GM12878 (cell line): ENCODE measurements around the gene CLMP. TPM values are rescaled to one million over a fixed set of nuclear protein-coding genes. Genes with fewer than 3 reads are reported as not detected.

Source experiments
- ATAC-seq: fragments of 200-7000 bp; cut with Tn5 transposase; 3 replicates; pipeline ENCODE4 v1.9.1; 2020; ENCODE audit warnings: mild to moderate bottlenecking, moderate library complexity
- BruUV-seq: library from RNA; stranded (reverse); fragments of 400-500 nt; replicated peaks from 2 replicates; lab custom pipeline; 2021; lab: Mats Ljungman, UMichigan
- CTCF ChIA-PET: fragments of 300-600 bp; sonication (Branson Sonifier 250); formaldehyde crosslinking; extraction: SDS; loops from one replicate; lab custom pipeline; 2021; ENCODE audit warnings: inconsistent platforms; lab: Yijun Ruan, JAX
- POLR2A ChIA-PET: fragments of 350-600 bp; formaldehyde crosslinking; extraction: SDS; loops from one replicate; lab custom pipeline; 2021; ENCODE audit warnings: inconsistent platforms; lab: Charles Lee
- RAD21 ChIA-PET: fragments of 300-600 bp; sonication (Branson Sonifier 250); formaldehyde crosslinking; loops from one replicate; lab custom pipeline; 2023; ENCODE audit warnings: antibody characterized with exemption; ENCODE audit not compliant: unreplicated experiment; lab: Charles Lee
- SMC1A ChIA-PET: fragments of 300-600 bp; sonication (Branson Sonifier 250); formaldehyde crosslinking; loops from one replicate; lab custom pipeline; 2023; ENCODE audit not compliant: unreplicated experiment, uncharacterized antibody; lab: Charles Lee
- DNase-seq: peaks from one replicate; pipeline ENCODE4 v3.0.0-alpha.2; 2011; ENCODE audit warnings: low read depth, low spot score
- FAIRE-seq: peaks from 3 replicates; lab custom pipeline; 2011; peaks lifted over from hg19 to GRCh38; lab: Jason Lieb, UNC
- H2AFZ ChIP-seq: 2 replicates; pipeline ENCODE4 v1.6.0; 2011; ENCODE audit warnings: low read depth, low read length, control low read depth; ENCODE audit not compliant: control insufficient read depth
- H3K27ac ChIP-seq: 2 replicates; pipeline ENCODE4 v1.5.1; 2011; ENCODE audit warnings: control low read depth; ENCODE audit not compliant: control insufficient read depth, insufficient read depth
- H3K27me3 ChIP-seq, 2 experiments: replicated peaks in 1 of 2; 2 replicates each; pipeline versions ENCODE4 v1.6.0 to v1.6.1; 2011; ENCODE audit warnings: low read length in 1 of 2; ENCODE audit not compliant: control insufficient read depth in 2 of 2, insufficient read depth in 2 of 2
- H3K36me3 ChIP-seq, 2 experiments: 2 replicates each; pipeline ENCODE4 v1.5.1; 2011; ENCODE audit warnings: low read length in 1 of 2; ENCODE audit not compliant: control insufficient read depth in 2 of 2, insufficient read depth in 2 of 2
- H3K4me1 ChIP-seq: 2 replicates; pipeline ENCODE4 v1.6.1; 2011; ENCODE audit warnings: mild to moderate bottlenecking, low read length, moderate library complexity, mixed read lengths; ENCODE audit not compliant: control insufficient read depth, insufficient read depth
- H3K4me2 ChIP-seq: 2 replicates; pipeline ENCODE4 v1.6.0; 2011; ENCODE audit warnings: control low read depth; ENCODE audit not compliant: control insufficient read depth, insufficient read depth
- H3K4me3 ChIP-seq: fragments of 200-600 bp; sonication (generic); 2 replicates; pipeline ENCODE4 v1.5.1; 2016
- H3K79me2 ChIP-seq: 2 replicates; pipeline ENCODE4 v1.6.0; 2011; ENCODE audit warnings: low read length; ENCODE audit not compliant: control insufficient read depth, insufficient read depth
- H3K9ac ChIP-seq: 2 replicates; pipeline ENCODE4 v1.8.0; 2011; ENCODE audit warnings: low read length, control low read depth, mixed read lengths; ENCODE audit not compliant: control insufficient read depth, insufficient read depth
- H3K9me3 ChIP-seq: replicated peaks from 3 replicates; pipeline ENCODE4 v1.5.1; 2011; ENCODE audit warnings: mild to moderate bottlenecking, low read length; ENCODE audit not compliant: control insufficient read depth, insufficient read depth
- H4K20me1 ChIP-seq: 2 replicates; pipeline ENCODE4 v1.6.0; 2011; ENCODE audit not compliant: control insufficient read depth, insufficient read depth
- BACH1 ChIP-seq: fragments of 450-650 bp; IDR thresholded peaks from 2 replicates; pipeline ENCODE4 v1.6.1; 2017; ENCODE audit warnings: mild to moderate bottlenecking, borderline replicate concordance
- BCL11A ChIP-seq: IDR thresholded peaks from 2 replicates; pipeline ENCODE4 v1.6.1; 2011; ENCODE audit warnings: low read depth, low read length
- CBX5 ChIP-seq: sonication (generic); IDR thresholded peaks from 2 replicates; pipeline ENCODE4 v1.6.1; 2016; ENCODE audit warnings: low read depth, moderate library complexity, mild to moderate bottlenecking, inconsistent platforms
- CHD1 ChIP-seq: IDR thresholded peaks from 2 replicates; pipeline ENCODE4 v1.6.1; 2012; ENCODE audit warnings: low read depth, low read length, improper control_type of control experiment
- DPF2 ChIP-seq: fragments of 450-650 bp; IDR thresholded peaks from 2 replicates; pipeline ENCODE4 v1.6.1; 2017; ENCODE audit warnings: mild to moderate bottlenecking
- E4F1 ChIP-seq: fragments of 450-650 bp; IDR thresholded peaks from 2 replicates; pipeline ENCODE4 v1.6.1; 2018; ENCODE audit warnings: borderline replicate concordance, mild to moderate bottlenecking; ENCODE audit not compliant: partially characterized antibody
- ESRRA ChIP-seq: IDR thresholded peaks from 2 replicates; pipeline ENCODE4 v1.6.1; 2012; ENCODE audit warnings: mild to moderate bottlenecking, low read length, improper control_type of control experiment
- HSF1 ChIP-seq: fragments of 150-350 bp; IDR thresholded peaks from 2 replicates; pipeline ENCODE4 v1.6.1; 2014; ENCODE audit warnings: mild to moderate bottlenecking, low read depth, low read length
- KDM1A ChIP-seq: fragments of 200-600 bp; sonication (generic); IDR thresholded peaks from 2 replicates; pipeline ENCODE4 v1.6.1; 2016; ENCODE audit warnings: borderline replicate concordance
- KLF5 ChIP-seq: fragments of 450-650 bp; IDR thresholded peaks from 2 replicates; pipeline ENCODE4 v1.6.1; 2014; ENCODE audit warnings: mild to moderate bottlenecking; ENCODE audit not compliant: partially characterized antibody
- MYB ChIP-seq: fragments of 150-350 bp; IDR thresholded peaks from 2 replicates; pipeline ENCODE4 v1.6.1; 2014; ENCODE audit warnings: mild to moderate bottlenecking, low read depth, low read length, borderline replicate concordance
- SREBF2 ChIP-seq: IDR thresholded peaks from 2 replicates; pipeline ENCODE4 v1.6.1; 2012; ENCODE audit warnings: mild to moderate bottlenecking, low read length
- TAF1 ChIP-seq: IDR thresholded peaks from 2 replicates; pipeline ENCODE4 v1.6.1; 2011; ENCODE audit warnings: mild to moderate bottlenecking, low read depth, low read length, borderline replicate concordance
- TARDBP ChIP-seq: IDR thresholded peaks from 2 replicates; pipeline ENCODE4 v1.6.1; 2016; ENCODE audit warnings: borderline replicate concordance
- ZBTB40 ChIP-seq: fragments of 450-650 bp; IDR thresholded peaks from 2 replicates; pipeline ENCODE4 v1.6.1; 2016; ENCODE audit warnings: mild to moderate bottlenecking, moderate library complexity, borderline replicate concordance
- ZNF384 ChIP-seq: IDR thresholded peaks from 2 replicates; pipeline ENCODE4 v1.6.1; 2012; ENCODE audit warnings: low read depth, mild to moderate bottlenecking, low read length, improper control_type of control experiment, borderline replicate concordance
- WGBS: methylation state at CpG from one replicate; pipeline ENCODE4 v1.1.6; 2016; ENCODE audit warnings: low lambda C conversion rate; ENCODE audit not compliant: insufficient replicate concordance, insufficient coverage; ENCODE audit errors: missing lambda C conversion rate; 5-methylcytosine and 5-hydroxymethylcytosine counted together
- in situ Hi-C: fragments of 300-500 bp; cut with MboI; formaldehyde crosslinking; loops from 9 replicates; pipeline ENCODE4 v1.14.3; 2018; ENCODE audit warnings: mixed read lengths
- intact Hi-C: fragments of 100-400 bp; cut with micrococcal nuclease; formaldehyde crosslinking; loops from one replicate; pipeline ENCODE4 v1.14.2; 2022; ENCODE audit not compliant: unreplicated experiment
- polyA plus RNA-seq, 11 experiments: library from polyadenylated mRNA; depleted of rRNA in 4 of 11; unstranded in 6 of 11; stranded (reverse) in 5 of 11; fragments of >200 nt; fragmentation: Nextera tagmentation in 4 of 11; fragmentation: Illumina TruSeq in 1 of 11; extraction: Ambion mirVana in 4 of 11; extraction: Trizol in 1 of 11; gene quantifications; 1 replicate in 1 of 11; 2 replicates in 10 of 11; pipeline versions ENCODE4 v1.2.1 to v1.2.3, GENCODE V29; 2011 to 2016; ENCODE audit warnings: inconsistent platforms in 2 of 11, missing spikeins in 2 of 11, low read depth in 1 of 11
- total RNA-seq, 4 experiments: library from RNA; depleted of rRNA in 3 of 4; stranded (reverse); fragments of >200 nt in 3 of 4; fragmentation: Illumina TruSeq in 1 of 4; extraction: Trizol in 1 of 4; gene quantifications; 2 replicates each; pipeline versions ENCODE4 v1.2.1 to v1.2.3, GENCODE V29; 2013 to 2021

CLMP gene
- total and polyA plus RNA-seq, 10 of the 15 experiments (the other 5 are each of a cell fraction or from before 2014, with no cell fraction given): 0.01 to 0.71 (median 0.20) TPM; not detected in 4

- no peaks in the 10 kb centered on the region for H4K20me1 ChIP-seq
- H3K4me2 ChIP-seq: no peak overlapping the region
- H3K9ac ChIP-seq: no peak overlapping the region
- ChIA-PET RAD21 (interaction anchor here (0.8 kb wide), 1 partner anchor 122 kb away, joined by 3 read pairs; no protein-coding TSS in a partner anchor), SMC1A (no interaction called here), POLR2A (no interaction called here), CTCF (interaction anchor here (0.6 kb wide), 1 partner anchor 638 kb away, joined by 3 read pairs; no protein-coding TSS in a partner anchor)
- BruUV-seq: no TSS peak
- in situ Hi-C loops (no loop called here), intact Hi-C loops (no loop called here)
- H3K4me1 ChIP-seq: no peaks in the 10 kb centered on the region
- DNase-seq: no peak
- H3K79me2 ChIP-seq: no peaks in the 10 kb centered on the region
- no peak overlapping the region for H2AFZ ChIP-seq
- no peaks in the 10 kb centered on the region for H3K9me3 ChIP-seq
- no peak overlapping the region for H3K4me3 ChIP-seq
- WGBS: 3% methylated on average over 3 of the region's 3 CpGs
- no peaks in the 10 kb centered on the region for H3K36me3 ChIP-seq
- H3K27ac ChIP-seq: no peak overlapping the region
- ATAC-seq: no peak
- no peaks in the 10 kb centered on the region for H3K27me3 ChIP-seq
- FAIRE-seq: no peak
- TF ChIP-seq ZBTB40 (no peak), KLF5 (no peak), CBX5 (no peak), E4F1 (no peak), ZNF384 (no peak), KDM1A (no peak), MYB (no peak), SREBF2 (no peak), DPF2 (no peak), CHD1 (no peak), TARDBP (no peak), BCL11A (no peak), HSF1 (no peak), TAF1 (no peak), BACH1 (no peak), ESRRA (no peak)
Measured at GRCh38 chr11:123125169-123125568, 69.9 kb downstream of the CLMP start.
